Gastroesophageal sphincter (tissue), 4 donors: ENCODE results near the gene SCAF1. TPM values are rescaled to one million over a fixed set of nuclear protein-coding genes. Genes with fewer than 3 reads are reported as not detected.

ENCODE experiments used
- ATAC-seq: fragments of 150-250 bp; one replicate; pipeline ENCODE4 v1.9.1; 2016; ENCODE audit warnings: mild to moderate bottlenecking, moderate library complexity
- H3K27ac ChIP-seq, 4 donors: fragments of 200-600 bp; sonication (generic) in 3 of 4; 1 replicate in 3 of 4; 2 replicates in 1 of 4; pipeline ENCODE4 v1.5.1; 2016 to 2019
- H3K27me3 ChIP-seq: fragments of 200-600 bp; sonication (generic); one replicate; pipeline ENCODE4 v1.5.1; 2019
- H3K36me3 ChIP-seq, 2 donors: fragments of 200-600 bp; sonication (generic); one replicate each; pipeline ENCODE4 v1.5.1; 2019; ENCODE audit warnings: control low read depth in 1 of 2
- H3K4me1 ChIP-seq, 3 donors: fragments of 200-600 bp; sonication (generic); 1 replicate in 2 of 3; 2 replicates in 1 of 3; pipeline ENCODE4 v1.5.1; 2016 to 2019; ENCODE audit warnings: control low read depth in 2 of 3
- H3K4me3 ChIP-seq, 2 donors: fragments of 200-600 bp; sonication (generic); one replicate each; pipeline ENCODE4 v1.5.1; 2019; ENCODE audit warnings: mild to moderate bottlenecking in 1 of 2, moderate library complexity in 1 of 2
- H3K9me3 ChIP-seq, 3 donors: fragments of 200-600 bp; sonication (generic); one replicate each; pipeline ENCODE4 v1.5.1; 2017 to 2019; ENCODE audit warnings: control low read depth in 2 of 3
- EP300 ChIP-seq: sonication (generic); formaldehyde crosslinking; IDR thresholded peaks from one replicate; pipeline ENCODE4 v1.6.1; 2017; ENCODE audit warnings: antibody characterized with exemption, mild to moderate bottlenecking
- POLR2A ChIP-seq, 2 donors: fragments of 450-650 bp; IDR thresholded peaks; one replicate each; pipeline ENCODE4 v1.6.1; 2017; ENCODE audit warnings: antibody characterized with exemption in 2 of 2, mild to moderate bottlenecking in 2 of 2, moderate library complexity in 1 of 2
- POLR2AphosphoS5 ChIP-seq: sonication (generic); formaldehyde crosslinking; IDR thresholded peaks from one replicate; pipeline ENCODE4 v1.6.1; 2017; ENCODE audit warnings: antibody characterized with exemption
- WGBS, 2 donors: methylation state at CpG; one replicate each; pipeline ENCODE4 v1.1.5; 2018; ENCODE audit warnings: low coverage in 1 of 2; 5-methylcytosine and 5-hydroxymethylcytosine counted together
- total RNA-seq, 4 donors: library from RNA; depleted of rRNA; stranded (reverse); fragments of >200 nt; gene quantifications; one replicate each; pipeline ENCODE4 v1.1.0, GENCODE V29; 2016
- TF ChIP-seq, protein P1 (sequence below), 4 experiments: fragments of 200-600 bp in 2 of 4; fragments of 450-650 bp in 2 of 4; sonication (generic) in 1 of 4; IDR thresholded peaks; one replicate each; pipeline ENCODE4 v1.5.1; 2017 to 2019; ENCODE audit warnings: antibody characterized with exemption in 4 of 4, mild to moderate bottlenecking in 2 of 4, moderate library complexity in 2 of 4

SCAF1 gene
- total RNA-seq, 4 donors from 2014 or later = 18.2 to 37.5 (median 18.5) TPM

- 93% methylated on average over 2 of the region's 2 CpGs; no CpG with 5 or more reads in 1 of the 2 donors for WGBS, 2 donors
Measured at GRCh38 chr19:49667473-49667872, 25.5 kb downstream of the SCAF1 start.

DNA sequence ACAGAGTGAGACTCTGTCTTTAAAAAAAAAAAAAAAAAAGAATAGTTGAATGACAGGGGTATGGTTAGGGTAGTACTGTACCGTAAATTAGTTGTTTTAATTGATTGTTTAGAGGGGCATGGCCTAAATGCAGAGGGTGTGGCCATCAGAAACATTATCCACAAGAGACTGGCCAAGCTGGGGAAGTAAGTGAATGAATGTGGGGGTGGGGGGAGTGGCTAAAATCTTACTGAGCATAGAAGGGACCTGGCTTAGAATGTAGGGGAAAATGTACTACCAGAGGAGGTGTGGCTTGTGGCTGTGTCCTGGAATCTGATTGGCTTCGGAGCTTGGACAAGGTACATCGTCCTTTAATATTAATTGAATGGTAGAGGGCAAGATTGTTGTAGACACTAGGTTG lies 27.5 kb downstream of the SCAF1 start:
- H3K4me1 ChIP-seq = peaks cover 0 to 37% (median 7%) of the 10 kb centered on the region in 3 donors
- ATAC-seq = no peak
- H3K27me3 ChIP-seq = no peaks in the 10 kb centered on the region
- TF ChIP-seq, protein P1, sequence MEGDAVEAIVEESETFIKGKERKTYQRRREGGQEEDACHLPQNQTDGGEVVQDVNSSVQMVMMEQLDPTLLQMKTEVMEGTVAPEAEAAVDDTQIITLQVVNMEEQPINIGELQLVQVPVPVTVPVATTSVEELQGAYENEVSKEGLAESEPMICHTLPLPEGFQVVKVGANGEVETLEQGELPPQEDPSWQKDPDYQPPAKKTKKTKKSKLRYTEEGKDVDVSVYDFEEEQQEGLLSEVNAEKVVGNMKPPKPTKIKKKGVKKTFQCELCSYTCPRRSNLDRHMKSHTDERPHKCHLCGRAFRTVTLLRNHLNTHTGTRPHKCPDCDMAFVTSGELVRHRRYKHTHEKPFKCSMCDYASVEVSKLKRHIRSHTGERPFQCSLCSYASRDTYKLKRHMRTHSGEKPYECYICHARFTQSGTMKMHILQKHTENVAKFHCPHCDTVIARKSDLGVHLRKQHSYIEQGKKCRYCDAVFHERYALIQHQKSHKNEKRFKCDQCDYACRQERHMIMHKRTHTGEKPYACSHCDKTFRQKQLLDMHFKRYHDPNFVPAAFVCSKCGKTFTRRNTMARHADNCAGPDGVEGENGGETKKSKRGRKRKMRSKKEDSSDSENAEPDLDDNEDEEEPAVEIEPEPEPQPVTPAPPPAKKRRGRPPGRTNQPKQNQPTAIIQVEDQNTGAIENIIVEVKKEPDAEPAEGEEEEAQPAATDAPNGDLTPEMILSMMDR (IDR thresholded peaks at IDR 0.05) = no peak
- TF ChIP-seq POLR2A (IDR thresholded peaks at IDR 0.05) (no peak), POLR2AphosphoS5 (no peak), EP300 (no peak)
- no peak overlapping the region for H3K27ac ChIP-seq
- peaks cover 0 to 23% of the 10 kb centered on the region in 2 donors for H3K36me3 ChIP-seq
- WGBS, 2 donors = 74 to 100% methylated on average over 1 to 3 of the region's 3 CpGs
- no peaks in the 10 kb centered on the region for H3K9me3 ChIP-seq
- H3K4me3 ChIP-seq = no peak overlapping the region

More at GRCh38 chr19:49667473-49667872, 25.5 kb downstream of the SCAF1 start:
- peaks cover 0 to 30% of the 10 kb centered on the region in 2 donors for H3K36me3 ChIP-seq
- no peak for ATAC-seq
- TF ChIP-seq, protein P1 (IDR thresholded peaks at IDR 0.05) = no peak
- no peak for TF ChIP-seq EP300
- no peak for TF ChIP-seq POLR2A (IDR thresholded peaks at IDR 0.05)
- no peak for TF ChIP-seq POLR2AphosphoS5
- no peak overlapping the region for H3K4me3 ChIP-seq
- peaks cover 0 to 53% (median 7%) of the 10 kb centered on the region in 3 donors for H3K4me1 ChIP-seq
- no peak overlapping the region for H3K27ac ChIP-seq
- no peaks in the 10 kb centered on the region for H3K9me3 ChIP-seq
- no peaks in the 10 kb centered on the region for H3K27me3 ChIP-seq

DNA sequence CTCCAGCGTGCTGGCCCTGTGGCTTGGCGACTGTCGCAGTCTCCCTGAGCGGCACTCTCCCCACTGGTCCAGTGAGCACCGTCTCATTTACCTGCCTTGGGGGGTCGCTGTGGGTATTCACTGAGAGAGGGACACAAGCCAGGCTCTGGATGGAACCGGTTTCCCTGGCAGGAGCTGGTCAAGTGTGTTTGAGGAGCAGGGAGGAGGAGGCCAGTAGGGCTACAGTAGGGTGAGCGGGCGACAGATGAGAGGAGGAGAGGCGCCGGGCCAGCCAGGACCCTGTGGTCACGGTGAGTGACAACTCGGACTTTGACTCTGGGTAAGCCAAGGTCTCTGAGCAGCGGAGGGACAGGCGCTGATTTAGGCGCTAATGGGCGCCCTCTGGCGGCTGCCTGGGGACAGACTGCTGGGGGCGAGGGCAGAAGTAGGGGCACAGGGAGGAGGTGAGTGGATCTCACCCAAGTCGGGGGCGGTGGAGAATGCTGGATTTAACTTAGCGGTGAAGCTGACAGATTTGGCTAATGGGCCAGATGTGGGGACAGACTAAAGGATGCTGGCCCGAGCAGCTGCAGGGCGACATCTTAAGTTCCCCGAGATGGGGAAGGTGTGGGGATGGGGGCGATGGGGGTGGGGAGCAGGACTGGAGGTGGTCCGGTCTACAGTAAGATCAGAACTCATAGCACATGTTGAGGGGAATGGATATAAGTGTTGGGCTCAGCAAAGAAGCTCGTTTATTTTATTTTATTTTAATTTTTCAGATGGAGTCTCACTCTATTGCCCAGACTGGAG lies 30.3 kb downstream of the SCAF1 start:
- Histone ChIP-seq H3K27me3 (no peaks in the 10 kb centered on the region), H3K9me3 (no peaks in the 10 kb centered on the region), H3K4me3 (no peak overlapping the region), H3K36me3 (peaks cover 0 to 23% of the 10 kb centered on the region in 2 donors), H3K27ac (peak overlapping the region in 3 of 4 donors; percentile 47 to 66 (median 50)), H3K4me1 (peaks cover 0 to 29% (median 0%) of the 10 kb centered on the region in 3 donors)
- TF ChIP-seq, protein P1 (IDR thresholded peaks at IDR 0.05) = peak in 3 of 4 experiments; percentile 80 to 91 (median 81)
- TF ChIP-seq POLR2A (IDR thresholded peaks at IDR 0.05) (no peak), POLR2AphosphoS5 (no peak), EP300 (no peak)
- 14 to 37% methylated on average over 9 to 16 of the region's 28 CpGs for WGBS, 2 donors
- ATAC-seq = no peak

DNA sequence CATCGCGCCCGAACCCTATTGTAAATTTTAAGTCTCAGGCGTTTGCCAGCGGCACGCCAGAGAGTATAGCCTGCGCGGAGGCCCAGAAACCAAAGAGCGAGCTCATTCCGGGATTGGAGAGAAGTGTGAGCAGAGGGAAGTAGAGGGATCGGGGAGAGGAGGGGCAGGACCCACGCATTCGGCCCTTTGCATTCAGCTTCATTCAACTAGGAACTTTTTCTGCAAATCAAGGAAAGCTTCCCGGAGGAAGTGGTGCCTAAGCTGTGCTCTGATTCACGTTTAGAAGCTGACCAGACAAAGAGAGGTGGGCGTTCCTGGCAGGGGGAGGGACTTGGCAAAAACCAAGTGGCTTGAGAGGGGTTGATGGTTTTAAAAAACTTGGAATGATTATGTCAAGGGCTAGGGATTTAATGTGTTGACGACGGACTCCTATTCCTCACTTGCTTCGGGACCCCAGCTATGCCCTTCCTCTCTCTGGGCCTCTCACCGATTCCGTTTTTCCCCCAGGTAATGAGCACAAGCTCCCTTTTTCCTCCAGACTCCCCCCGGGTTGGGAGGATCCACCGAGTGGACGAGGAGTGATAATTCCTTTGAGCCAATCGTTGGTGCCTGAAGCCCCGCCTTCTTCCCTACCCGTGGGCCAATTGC lies 34.3 kb downstream of the SCAF1 start:
- ATAC-seq = peak; percentile 57
- H3K9me3 ChIP-seq = no peaks in the 10 kb centered on the region
- peaks cover 0 to 4% of the 10 kb centered on the region in 2 donors for H3K36me3 ChIP-seq
- H3K4me1 ChIP-seq = peaks cover 0 to 66% (median 19%) of the 10 kb centered on the region in 3 donors
- peak overlapping the region; percentile 81 to 94 (median 88) for H3K27ac ChIP-seq
- TF ChIP-seq POLR2A (IDR thresholded peaks at IDR 0.05) = peak in 1 of 2 donors; percentile 20
- no peak for TF ChIP-seq POLR2AphosphoS5
- TF ChIP-seq EP300 = no peak
- TF ChIP-seq, protein P1 (IDR thresholded peaks at IDR 0.05) = peak in 1 of 4 experiments; percentile 13
- WGBS, 2 donors = 0 to 5% methylated on average over 8 to 18 of the region's 27 CpGs
- H3K4me3 ChIP-seq = peak overlapping the region; percentile 21 to 42
- H3K27me3 ChIP-seq = no peaks in the 10 kb centered on the region
